OCI-LY1 (cell line): ENCODE measurements around the gene MTHFSD.

ENCODE experiments used
- H2AFZ ChIP-seq: fragments of 200-600 bp; sonication (generic), shearing (Covaris generic); 2 replicates; pipeline ENCODE4 v1.6.0; 2014; ENCODE audit warnings: antibody characterized with exemption, mild to moderate bottlenecking, low read length
- H3F3A ChIP-seq: fragments of 200-600 bp; sonication (generic), shearing (Covaris generic); 2 replicates; pipeline ENCODE4 v1.6.0; 2014; ENCODE audit warnings: mild to moderate bottlenecking, antibody characterized with exemption, low read length, moderate library complexity; ENCODE audit not compliant: insufficient read depth
- H3K27ac ChIP-seq: fragments of 200-600 bp; sonication (generic); 2 replicates; pipeline ENCODE4 v1.5.1; 2014; ENCODE audit warnings: low read length, mixed run types, mild to moderate bottlenecking, low read depth; ENCODE audit not compliant: poor library complexity, severe bottlenecking
- H3K27me3 ChIP-seq: fragments of 200-600 bp; sonication (generic); 2 replicates; pipeline ENCODE4 v1.6.0; 2014; ENCODE audit warnings: antibody characterized with exemption, mild to moderate bottlenecking, low read length, moderate library complexity; ENCODE audit not compliant: insufficient read depth
- H3K36me3 ChIP-seq: fragments of 200-600 bp; sonication (generic); 2 replicates; pipeline ENCODE4 v1.6.1; 2014; ENCODE audit warnings: mild to moderate bottlenecking, antibody characterized with exemption, low read length, moderate library complexity, mixed read lengths; ENCODE audit not compliant: insufficient read depth
- H3K4me1 ChIP-seq: fragments of 200-600 bp; sonication (generic); 2 replicates; pipeline ENCODE4 v1.5.1; 2014; ENCODE audit warnings: mild to moderate bottlenecking, low read length, moderate library complexity; ENCODE audit not compliant: insufficient read depth, severe bottlenecking
- H3K4me2 ChIP-seq: fragments of 200-600 bp; sonication (generic), shearing (Covaris generic); 2 replicates; pipeline ENCODE4 v1.6.1; 2014; ENCODE audit warnings: low read length
- H3K4me3 ChIP-seq: fragments of 200-600 bp; sonication (generic); 2 replicates; pipeline ENCODE4 v1.5.1; 2014; ENCODE audit warnings: low read length, low read depth, mild to moderate bottlenecking, mixed read lengths; ENCODE audit not compliant: poor library complexity, severe bottlenecking
- H3K79me2 ChIP-seq: fragments of 200-600 bp; shearing (Covaris generic); 2 replicates; pipeline ENCODE4 v1.6.1; 2016; ENCODE audit warnings: mixed run types, low read length, mixed read lengths; ENCODE audit not compliant: insufficient read depth
- H3K9ac ChIP-seq: fragments of 200-600 bp; sonication (generic), shearing (Covaris generic); 2 replicates; pipeline ENCODE4 v1.6.1; 2014; ENCODE audit warnings: mild to moderate bottlenecking, low read length, mixed read lengths
- H3K9me2 ChIP-seq: fragments of 200-600 bp; sonication (generic), shearing (Covaris generic); 2 replicates; pipeline ENCODE4 v1.6.1; 2014; ENCODE audit warnings: low read depth, mild to moderate bottlenecking, low read length, mixed read lengths
- H3K9me3 ChIP-seq: fragments of 200-600 bp; shearing (Covaris generic); 2 replicates; pipeline ENCODE4 v1.6.1; 2014; ENCODE audit warnings: low read length, mixed read lengths
- H4K20me1 ChIP-seq: fragments of 200-600 bp; sonication (generic), shearing (Covaris generic); 2 replicates; pipeline ENCODE4 v1.6.0; 2016; ENCODE audit warnings: mild to moderate bottlenecking, low read length; ENCODE audit not compliant: insufficient read depth
- CTCF ChIP-seq: fragments of 200-600 bp; sonication (generic), shearing (Covaris generic); IDR thresholded peaks from 2 replicates; pipeline ENCODE4 v1.5.1; 2017; ENCODE audit warnings: mild to moderate bottlenecking, antibody characterized with exemption, low read length, moderate library complexity, mixed read lengths
- EZH2 ChIP-seq: fragments of 200-600 bp; sonication (generic), shearing (Covaris generic); IDR thresholded peaks from 2 replicates; pipeline ENCODE4 v1.8.0; 2017; ENCODE audit warnings: borderline replicate concordance, mixed run types, mild to moderate bottlenecking, antibody characterized with exemption, low read length, moderate library complexity, mixed read lengths

Gene MTHFSD

GRCh38 chr16:86492267-86492960 lies 62.6 kb downstream of the MTHFSD start:
- no peaks in the 10 kb centered on the region for H3K4me1 ChIP-seq
- H4K20me1 ChIP-seq = no peaks in the 10 kb centered on the region
- H3K27me3 ChIP-seq = no peaks in the 10 kb centered on the region
- H2AFZ ChIP-seq = no peak overlapping the region
- no peak overlapping the region for H3K27ac ChIP-seq
- no peak for TF ChIP-seq CTCF
- no peak for TF ChIP-seq EZH2
- no peaks in the 10 kb centered on the region for H3K36me3 ChIP-seq
- H3K4me3 ChIP-seq = no peak overlapping the region
- no peaks in the 10 kb centered on the region for H3K9me3 ChIP-seq
- no peaks in the 10 kb centered on the region for H3K79me2 ChIP-seq
- H3F3A ChIP-seq = no peaks in the 10 kb centered on the region
- H3K9ac ChIP-seq = no peak overlapping the region
- no peaks in the 10 kb centered on the region for H3K9me2 ChIP-seq
- no peak overlapping the region for H3K4me2 ChIP-seq

- H3K4me2 ChIP-seq = no peak overlapping the region
- H3K36me3 ChIP-seq = no peaks in the 10 kb centered on the region
- no peaks in the 10 kb centered on the region for H3K27me3 ChIP-seq
- H3K9me3 ChIP-seq = no peaks in the 10 kb centered on the region
- no peak overlapping the region for H3K27ac ChIP-seq
- no peak overlapping the region for H3K9ac ChIP-seq
- H3K4me1 ChIP-seq = no peaks in the 10 kb centered on the region
- H3K79me2 ChIP-seq = no peaks in the 10 kb centered on the region
- H2AFZ ChIP-seq = no peak overlapping the region
- no peak overlapping the region for H3K4me3 ChIP-seq
- H3F3A ChIP-seq = no peaks in the 10 kb centered on the region
- no peaks in the 10 kb centered on the region for H3K9me2 ChIP-seq
- no peaks in the 10 kb centered on the region for H4K20me1 ChIP-seq
- TF ChIP-seq EZH2 (no peak), CTCF (no peak)
These were observed 63.4 kb downstream of the MTHFSD start for GRCh38 chr16:86491640-86492023.

- H3K4me3 ChIP-seq = no peak overlapping the region
- no peaks in the 10 kb centered on the region for H3K27me3 ChIP-seq
- no peak overlapping the region for H3K9ac ChIP-seq
- H4K20me1 ChIP-seq = no peaks in the 10 kb centered on the region
- H3K79me2 ChIP-seq = no peaks in the 10 kb centered on the region
- H3F3A ChIP-seq = no peaks in the 10 kb centered on the region
- H3K4me2 ChIP-seq = no peak overlapping the region
- no peak for TF ChIP-seq CTCF
- no peak for TF ChIP-seq EZH2
- no peak overlapping the region for H3K27ac ChIP-seq
- no peaks in the 10 kb centered on the region for H3K36me3 ChIP-seq
- no peak overlapping the region for H2AFZ ChIP-seq
- H3K9me3 ChIP-seq = no peaks in the 10 kb centered on the region
- no peaks in the 10 kb centered on the region for H3K4me1 ChIP-seq
- H3K9me2 ChIP-seq = no peaks in the 10 kb centered on the region
These were observed 64.0 kb downstream of the MTHFSD start for GRCh38 chr16:86490859-86491639.
